NCI-H1105 treated with DMSO at 0.1 percent for 48 hours (cell line): Measurements from ENCODE around the gene GPR37L1.
A peak's percentile ranks its signal among the peaks of the same experiment; 100 is the strongest.
"Not testable (repeated sequence)": the region's sequence is repeated elsewhere in the genome, so short reads cannot be mapped to it uniquely, and the experiment has no call there.

Source experiments
- DNase-seq: peaks from one replicate; lab custom pipeline; 2025; lab: John Stamatoyannopoulos, UW

The GPR37L1 gene

GRCh38 chr1:202133496-202133895 is 10.8 kb downstream of the GPR37L1 start:
- no peak for DNase-seq

- no peak for DNase-seq
Observed at GRCh38 chr1:202133989-202134388, 11.3 kb downstream of the GPR37L1 start.

- DNase-seq = no peak
Observed at GRCh38 chr1:202134645-202135172, 12.0 kb downstream of the GPR37L1 start.

- peak; percentile 58 for DNase-seq
Observed at GRCh38 chr1:202135221-202135721, 12.6 kb downstream of the GPR37L1 start.

GRCh38 chr1:202140833-202141232 is 18.1 kb downstream of the GPR37L1 start:
- no peak for DNase-seq

- not testable (repeated sequence) for DNase-seq
Observed at GRCh38 chr1:202141468-202141867, 18.8 kb downstream of the GPR37L1 start.

- DNase-seq = no peak
Observed at GRCh38 chr1:202143011-202143767, 20.5 kb downstream of the GPR37L1 start.

GRCh38 chr1:202143768-202144401 is 21.2 kb downstream of the GPR37L1 start:
- peak; percentile 58 for DNase-seq

- peak; percentile 64 for DNase-seq
Observed at GRCh38 chr1:202144402-202145067, 21.8 kb downstream of the GPR37L1 start, which contains the start of gene ARL8A. Gene ARL8A, minus strand, starts transcription at chr1:202144737. Its CDS starts 165 bp downstream, at chr1:202144572.

GRCh38 chr1:202145068-202145743 is 22.5 kb downstream of the GPR37L1 start:
- no peak for DNase-seq

- not testable (repeated sequence) for DNase-seq
Observed at GRCh38 chr1:202145744-202146140, 23.0 kb downstream of the GPR37L1 start.

GRCh38 chr1:202146279-202146678 is 23.6 kb downstream of the GPR37L1 start:
- no peak for DNase-seq

GRCh38 chr1:202146993-202147392 is 24.3 kb downstream of the GPR37L1 start:
- DNase-seq = no peak

- no peak for DNase-seq
Observed at GRCh38 chr1:202148391-202148790, 25.7 kb downstream of the GPR37L1 start.

GRCh38 chr1:202149566-202149965 is 26.8 kb downstream of the GPR37L1 start:
- DNase-seq = no peak

- no peak for DNase-seq
Observed at GRCh38 chr1:202150187-202150586, 27.5 kb downstream of the GPR37L1 start.

GRCh38 chr1:202150602-202151001 is 27.9 kb downstream of the GPR37L1 start:
- DNase-seq = no peak

- no peak for DNase-seq
Observed at GRCh38 chr1:202151045-202151444, 28.3 kb downstream of the GPR37L1 start.

GRCh38 chr1:202152399-202152798 is 29.7 kb downstream of the GPR37L1 start:
- no peak for DNase-seq

- no peak for DNase-seq
Observed at GRCh38 chr1:202153284-202153683, 30.6 kb downstream of the GPR37L1 start.

GRCh38 chr1:202154148-202154765 is 31.5 kb downstream of the GPR37L1 start:
- no peak for DNase-seq
